ENCODE results near the gene ZNF280B.

ZNF280B gene

DNA sequence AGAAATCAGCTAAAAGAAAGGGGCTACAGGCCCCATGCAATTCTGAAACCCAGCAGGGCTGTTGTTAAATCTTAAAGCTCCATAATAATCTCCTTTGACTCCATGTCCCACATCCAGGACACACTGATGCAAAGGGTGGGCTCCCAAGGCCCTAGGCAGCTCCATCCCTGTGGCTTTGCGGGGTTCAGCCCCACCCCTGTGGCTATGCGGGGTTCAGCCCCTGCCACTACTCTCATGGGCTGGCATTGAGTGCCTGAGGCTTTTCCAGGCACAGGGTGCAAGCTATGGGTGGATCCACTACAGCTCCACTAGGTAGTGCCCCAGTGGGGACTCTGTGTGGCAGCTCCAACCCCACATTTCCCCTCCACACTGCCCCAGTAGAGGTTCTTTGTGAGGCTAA is 20.2 kb upstream of the ZNF280B start:
- TF ChIP-seq, protein P1, sequence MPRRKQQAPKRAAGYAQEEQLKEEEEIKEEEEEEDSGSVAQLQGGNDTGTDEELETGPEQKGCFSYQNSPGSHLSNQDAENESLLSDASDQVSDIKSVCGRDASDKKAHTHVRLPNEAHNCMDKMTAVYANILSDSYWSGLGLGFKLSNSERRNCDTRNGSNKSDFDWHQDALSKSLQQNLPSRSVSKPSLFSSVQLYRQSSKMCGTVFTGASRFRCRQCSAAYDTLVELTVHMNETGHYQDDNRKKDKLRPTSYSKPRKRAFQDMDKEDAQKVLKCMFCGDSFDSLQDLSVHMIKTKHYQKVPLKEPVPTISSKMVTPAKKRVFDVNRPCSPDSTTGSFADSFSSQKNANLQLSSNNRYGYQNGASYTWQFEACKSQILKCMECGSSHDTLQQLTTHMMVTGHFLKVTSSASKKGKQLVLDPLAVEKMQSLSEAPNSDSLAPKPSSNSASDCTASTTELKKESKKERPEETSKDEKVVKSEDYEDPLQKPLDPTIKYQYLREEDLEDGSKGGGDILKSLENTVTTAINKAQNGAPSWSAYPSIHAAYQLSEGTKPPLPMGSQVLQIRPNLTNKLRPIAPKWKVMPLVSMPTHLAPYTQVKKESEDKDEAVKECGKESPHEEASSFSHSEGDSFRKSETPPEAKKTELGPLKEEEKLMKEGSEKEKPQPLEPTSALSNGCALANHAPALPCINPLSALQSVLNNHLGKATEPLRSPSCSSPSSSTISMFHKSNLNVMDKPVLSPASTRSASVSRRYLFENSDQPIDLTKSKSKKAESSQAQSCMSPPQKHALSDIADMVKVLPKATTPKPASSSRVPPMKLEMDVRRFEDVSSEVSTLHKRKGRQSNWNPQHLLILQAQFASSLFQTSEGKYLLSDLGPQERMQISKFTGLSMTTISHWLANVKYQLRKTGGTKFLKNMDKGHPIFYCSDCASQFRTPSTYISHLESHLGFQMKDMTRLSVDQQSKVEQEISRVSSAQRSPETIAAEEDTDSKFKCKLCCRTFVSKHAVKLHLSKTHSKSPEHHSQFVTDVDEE (CRISPR knock-in tag; IDR thresholded peaks at IDR 0.05) = no peak
- no peak for TF ChIP-seq ISL1 (CRISPR knock-in tag; IDR thresholded peaks at IDR 0.05)
- TF ChIP-seq ZNF70 (CRISPR knock-in tag; IDR thresholded peaks at IDR 0.05) = no peak
- no peak for TF ChIP-seq CSDC2 (CRISPR knock-in tag; IDR thresholded peaks at IDR 0.05)
- TF ChIP-seq TOX (CRISPR knock-in tag; IDR thresholded peaks at IDR 0.05; ENCODE audit: borderline replicate concordance) = no peak
- no peak for TF ChIP-seq ESRRG (CRISPR knock-in tag; IDR thresholded peaks at IDR 0.05)
- TF ChIP-seq, protein P2, sequence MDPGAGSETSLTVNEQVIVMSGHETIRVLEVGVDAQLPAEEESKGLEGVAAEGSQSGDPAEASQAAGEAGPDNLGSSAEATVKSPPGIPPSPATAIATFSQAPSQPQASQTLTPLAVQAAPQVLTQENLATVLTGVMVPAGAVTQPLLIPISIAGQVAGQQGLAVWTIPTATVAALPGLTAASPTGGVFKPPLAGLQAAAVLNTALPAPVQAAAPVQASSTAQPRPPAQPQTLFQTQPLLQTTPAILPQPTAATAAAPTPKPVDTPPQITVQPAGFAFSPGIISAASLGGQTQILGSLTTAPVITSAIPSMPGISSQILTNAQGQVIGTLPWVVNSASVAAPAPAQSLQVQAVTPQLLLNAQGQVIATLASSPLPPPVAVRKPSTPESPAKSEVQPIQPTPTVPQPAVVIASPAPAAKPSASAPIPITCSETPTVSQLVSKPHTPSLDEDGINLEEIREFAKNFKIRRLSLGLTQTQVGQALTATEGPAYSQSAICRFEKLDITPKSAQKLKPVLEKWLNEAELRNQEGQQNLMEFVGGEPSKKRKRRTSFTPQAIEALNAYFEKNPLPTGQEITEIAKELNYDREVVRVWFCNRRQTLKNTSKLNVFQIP (CRISPR knock-in tag; IDR thresholded peaks at IDR 0.05; ENCODE audit: borderline replicate concordance, low read depth) = no peak
- no peak for TF ChIP-seq BACH2 (CRISPR knock-in tag; IDR thresholded peaks at IDR 0.05; ENCODE audit: borderline replicate concordance)
- no peak for TF ChIP-seq ZFP30 (CRISPR knock-in tag; IDR thresholded peaks at IDR 0.05)
- TF ChIP-seq ARNTL (CRISPR knock-in tag; IDR thresholded peaks at IDR 0.05; ENCODE audit: borderline replicate concordance, low read depth) = no peak
- TF ChIP-seq ZNF565 (CRISPR knock-in tag; conservative IDR thresholded peaks at IDR 0.05; ENCODE audit: low read depth) = no peak
- TF ChIP-seq, protein P3, sequence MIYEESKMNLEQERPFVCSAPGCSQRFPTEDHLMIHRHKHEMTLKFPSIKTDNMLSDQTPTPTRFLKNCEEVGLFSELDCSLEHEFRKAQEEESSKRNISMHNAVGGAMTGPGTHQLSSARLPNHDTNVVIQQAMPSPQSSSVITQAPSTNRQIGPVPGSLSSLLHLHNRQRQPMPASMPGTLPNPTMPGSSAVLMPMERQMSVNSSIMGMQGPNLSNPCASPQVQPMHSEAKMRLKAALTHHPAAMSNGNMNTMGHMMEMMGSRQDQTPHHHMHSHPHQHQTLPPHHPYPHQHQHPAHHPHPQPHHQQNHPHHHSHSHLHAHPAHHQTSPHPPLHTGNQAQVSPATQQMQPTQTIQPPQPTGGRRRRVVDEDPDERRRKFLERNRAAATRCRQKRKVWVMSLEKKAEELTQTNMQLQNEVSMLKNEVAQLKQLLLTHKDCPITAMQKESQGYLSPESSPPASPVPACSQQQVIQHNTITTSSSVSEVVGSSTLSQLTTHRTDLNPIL (CRISPR knock-in tag; IDR thresholded peaks at IDR 0.05; ENCODE audit: low read depth) = no peak
- no peak for TF ChIP-seq OSR1 (CRISPR knock-in tag; IDR thresholded peaks at IDR 0.05)
- ATAC-seq = no peak

DNA sequence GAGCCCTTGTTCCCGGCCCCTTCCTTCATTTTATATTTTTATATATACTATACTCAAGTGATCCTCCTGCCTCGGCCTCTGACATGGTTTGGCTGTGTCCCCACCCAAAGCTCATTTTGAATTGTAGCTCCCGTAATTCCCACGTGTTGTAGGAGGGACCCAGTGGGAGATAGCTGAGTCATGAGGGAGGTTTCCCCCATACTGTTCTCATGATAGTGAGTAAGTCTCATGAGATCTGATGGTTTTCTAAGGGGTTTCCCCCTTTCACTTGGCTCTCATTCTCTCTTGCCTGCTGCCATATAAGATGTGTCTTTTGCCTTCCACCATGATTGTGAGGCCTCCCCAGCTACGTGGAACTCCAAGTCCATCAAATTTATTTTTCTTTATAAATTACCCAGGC is 18.8 kb upstream of the ZNF280B start:
- no peak for ATAC-seq
- TF ChIP-seq ZNF565 (CRISPR knock-in tag; conservative IDR thresholded peaks at IDR 0.05; ENCODE audit: low read depth) (no peak), TOX (CRISPR knock-in tag; IDR thresholded peaks at IDR 0.05; ENCODE audit: borderline replicate concordance) (no peak), ZC3H10 (CRISPR knock-in tag; IDR thresholded peaks at IDR 0.05) (no peak), ARNTL (CRISPR knock-in tag; IDR thresholded peaks at IDR 0.05; ENCODE audit: borderline replicate concordance, low read depth) (no peak), ISL1 (CRISPR knock-in tag; IDR thresholded peaks at IDR 0.05) (no peak)

DNA sequence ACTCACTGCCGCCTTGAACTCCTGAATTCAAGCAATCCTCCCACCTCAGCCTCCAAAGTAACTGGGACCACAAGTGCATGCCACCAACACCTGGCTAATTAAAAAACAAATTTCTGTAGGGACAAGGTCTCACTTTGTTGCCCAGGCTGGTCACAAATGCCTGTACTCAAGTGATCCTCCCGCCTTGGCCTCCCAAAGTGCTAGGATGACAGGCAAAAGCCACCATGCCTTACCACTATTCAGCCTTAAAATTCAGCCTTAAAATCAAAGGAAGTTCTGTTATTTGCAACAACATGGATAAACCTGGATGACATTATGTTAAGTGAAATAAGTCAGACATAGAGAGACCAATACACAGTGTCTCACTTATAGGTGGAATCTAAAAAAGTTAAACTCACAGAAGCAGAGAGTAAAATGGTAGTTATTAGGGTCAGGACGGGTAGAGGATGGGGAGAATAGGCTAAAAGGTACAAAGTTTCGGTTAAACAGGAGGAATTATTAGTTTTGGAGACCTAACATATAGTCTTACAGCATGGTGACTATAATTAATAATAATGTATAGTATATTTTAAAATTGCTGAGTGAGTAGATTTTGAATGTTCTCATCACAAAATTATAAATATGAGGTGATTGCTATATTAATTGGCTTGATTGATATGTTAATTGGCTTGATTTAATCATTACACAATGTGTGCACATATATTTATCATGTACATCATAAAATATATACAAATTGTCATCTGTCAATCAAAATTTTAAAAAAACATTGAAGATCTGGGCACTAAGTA is 17.8 kb upstream of the ZNF280B start:
- no peak for ATAC-seq
- TF ChIP-seq ISL1 (CRISPR knock-in tag; IDR thresholded peaks at IDR 0.05) = no peak
- no peak for TF ChIP-seq CSDC2 (CRISPR knock-in tag; IDR thresholded peaks at IDR 0.05)
- TF ChIP-seq, protein P2 (CRISPR knock-in tag; IDR thresholded peaks at IDR 0.05; ENCODE audit: borderline replicate concordance, low read depth) = no peak
- TF ChIP-seq, protein P3 (CRISPR knock-in tag; IDR thresholded peaks at IDR 0.05; ENCODE audit: low read depth) = no peak
- TF ChIP-seq, protein P1 (CRISPR knock-in tag; IDR thresholded peaks at IDR 0.05) = no peak
- no peak for TF ChIP-seq TCF4 (CRISPR knock-in tag; IDR thresholded peaks at IDR 0.05; ENCODE audit: borderline replicate concordance)
- TF ChIP-seq, protein P4, sequence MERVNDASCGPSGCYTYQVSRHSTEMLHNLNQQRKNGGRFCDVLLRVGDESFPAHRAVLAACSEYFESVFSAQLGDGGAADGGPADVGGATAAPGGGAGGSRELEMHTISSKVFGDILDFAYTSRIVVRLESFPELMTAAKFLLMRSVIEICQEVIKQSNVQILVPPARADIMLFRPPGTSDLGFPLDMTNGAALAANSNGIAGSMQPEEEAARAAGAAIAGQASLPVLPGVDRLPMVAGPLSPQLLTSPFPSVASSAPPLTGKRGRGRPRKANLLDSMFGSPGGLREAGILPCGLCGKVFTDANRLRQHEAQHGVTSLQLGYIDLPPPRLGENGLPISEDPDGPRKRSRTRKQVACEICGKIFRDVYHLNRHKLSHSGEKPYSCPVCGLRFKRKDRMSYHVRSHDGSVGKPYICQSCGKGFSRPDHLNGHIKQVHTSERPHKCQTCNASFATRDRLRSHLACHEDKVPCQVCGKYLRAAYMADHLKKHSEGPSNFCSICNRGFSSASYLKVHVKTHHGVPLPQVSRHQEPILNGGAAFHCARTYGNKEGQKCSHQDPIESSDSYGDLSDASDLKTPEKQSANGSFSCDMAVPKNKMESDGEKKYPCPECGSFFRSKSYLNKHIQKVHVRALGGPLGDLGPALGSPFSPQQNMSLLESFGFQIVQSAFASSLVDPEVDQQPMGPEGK (CRISPR knock-in tag; IDR thresholded peaks at IDR 0.05; ENCODE audit: borderline replicate concordance) = no peak
- no peak for TF ChIP-seq ZFP30 (CRISPR knock-in tag; IDR thresholded peaks at IDR 0.05)
- TF ChIP-seq SNAI2 (CRISPR knock-in tag; IDR thresholded peaks at IDR 0.05) = no peak
- no peak for TF ChIP-seq ZNF70 (CRISPR knock-in tag; IDR thresholded peaks at IDR 0.05)
- no peak for TF ChIP-seq BACH2 (CRISPR knock-in tag; IDR thresholded peaks at IDR 0.05; ENCODE audit: borderline replicate concordance)
- TF ChIP-seq ZNF8 (CRISPR knock-in tag; IDR thresholded peaks at IDR 0.05) = no peak
- no peak for TF ChIP-seq ARNTL (CRISPR knock-in tag; IDR thresholded peaks at IDR 0.05; ENCODE audit: borderline replicate concordance, low read depth)
- TF ChIP-seq ESRRG (CRISPR knock-in tag; IDR thresholded peaks at IDR 0.05) = no peak
- no peak for TF ChIP-seq ZNF565 (CRISPR knock-in tag; conservative IDR thresholded peaks at IDR 0.05; ENCODE audit: low read depth)
- TF ChIP-seq OSR1 (CRISPR knock-in tag; IDR thresholded peaks at IDR 0.05) = no peak
